SK-N-SH (cell line): ENCODE measurements around the gene CNOT1. TPM values are rescaled to one million over a fixed set of nuclear protein-coding genes. Genes with fewer than 3 reads are reported as not detected.

ENCODE experiments used
- CTCF ChIA-PET: fragments of 300-600, 350-600 bp; formaldehyde crosslinking; extraction: SDS; loops from one replicate; lab custom pipeline; 2021; lab: Yijun Ruan, JAX
- POLR2A ChIA-PET: fragments of 350-600 bp; sonication (Branson Sonifier 250); formaldehyde crosslinking; extraction: SDS; loops from one replicate; lab custom pipeline; 2020; ENCODE audit warnings: antibody characterized with exemption, inconsistent platforms; lab: Yijun Ruan, JAX
- DNase-seq: peaks from one replicate; pipeline ENCODE4 v3.0.0; 2012
- H2AFZ ChIP-seq: fragments of 200-600 bp; sonication (generic); 2 replicates; pipeline ENCODE4 v1.8.1; 2016; ENCODE audit warnings: antibody characterized with exemption, mild to moderate bottlenecking, low read depth
- H3F3A ChIP-seq: fragments of 200-600 bp; sonication (generic); replicated peaks from 2 replicates; pipeline ENCODE3; 2016; ENCODE audit warnings: antibody characterized with exemption, mild to moderate bottlenecking; ENCODE audit not compliant: insufficient read depth
- H3K27ac ChIP-seq, 2 experiments: fragments of 200-500 bp in 1 of 2; fragments of 200-600 bp in 1 of 2; sonication (Bioruptor generic) in 1 of 2; sonication (generic), shearing (Covaris generic) in 1 of 2; 2 replicates each; pipeline versions ENCODE4 v1.5.1 to v1.6.1; 2014 to 2016; ENCODE audit warnings: low read depth in 2 of 2, inconsistent platforms in 1 of 2, low read length in 1 of 2, mild to moderate bottlenecking in 1 of 2, mixed read lengths in 1 of 2
- H3K27me3 ChIP-seq: fragments of 200-600 bp; sonication (generic), shearing (Covaris generic); 2 replicates; pipeline ENCODE4 v1.6.1; 2016; ENCODE audit warnings: mixed run types; ENCODE audit not compliant: insufficient read depth
- H3K36me3 ChIP-seq, 2 experiments: fragments of 200-500 bp in 1 of 2; fragments of 200-600 bp in 1 of 2; sonication (Bioruptor generic) in 1 of 2; sonication (generic) in 1 of 2; replicated peaks in 1 of 2; 2 replicates each; pipeline versions ENCODE3 to v1.5.1; 2014 to 2016; ENCODE audit warnings: low read length in 1 of 2, mild to moderate bottlenecking in 1 of 2; ENCODE audit not compliant: insufficient read depth in 2 of 2, control insufficient read depth in 1 of 2
- H3K4me1 ChIP-seq, 2 experiments: fragments of 200-500 bp in 1 of 2; fragments of 200-600 bp in 1 of 2; sonication (Bioruptor generic) in 1 of 2; sonication (generic), shearing (Covaris generic) in 1 of 2; 2 replicates each; pipeline versions ENCODE4 v1.5.1 to v1.6.1; 2014 to 2016; ENCODE audit warnings: low read depth in 1 of 2, low read length in 1 of 2, mixed run types in 1 of 2; ENCODE audit not compliant: insufficient read depth in 2 of 2, control insufficient read depth in 1 of 2
- H3K4me2 ChIP-seq: fragments of 200-600 bp; sonication (generic), shearing (Covaris generic); 2 replicates; pipeline ENCODE4 v1.6.1; 2017; ENCODE audit warnings: mixed run types
- H3K4me3 ChIP-seq, 2 experiments: fragments of 200-500 bp in 1 of 2; fragments of 200-600 bp in 1 of 2; sonication (Bioruptor generic) in 1 of 2; sonication (generic), shearing (Covaris generic) in 1 of 2; 2 replicates each; pipeline versions ENCODE4 v1.5.1 to v1.8.1; 2014 to 2016; ENCODE audit warnings: low read depth in 2 of 2, inconsistent platforms in 1 of 2, low read length in 1 of 2, mild to moderate bottlenecking in 1 of 2, mixed read lengths in 1 of 2, moderate library complexity in 1 of 2
- H3K79me2 ChIP-seq: fragments of 200-600 bp; sonication (generic); 2 replicates; pipeline ENCODE4 v1.8.1; 2017; ENCODE audit warnings: mild to moderate bottlenecking; ENCODE audit not compliant: insufficient read depth
- H3K9ac ChIP-seq: fragments of 200-600 bp; sonication (generic); 2 replicates; pipeline ENCODE4 v1.6.1; 2017; ENCODE audit warnings: mixed run types
- H3K9me2 ChIP-seq: fragments of 200-600 bp; sonication (generic); 2 replicates; pipeline ENCODE4 v1.6.1; 2017; ENCODE audit warnings: mixed run types
- H3K9me3 ChIP-seq: fragments of 200-600 bp; sonication (generic); 2 replicates; pipeline ENCODE4 v1.6.1; 2017; ENCODE audit warnings: mixed run types, mild to moderate bottlenecking, moderate library complexity
- H4K20me1 ChIP-seq: fragments of 200-600 bp; sonication (generic); 2 replicates; pipeline ENCODE4 v1.6.1; 2017; ENCODE audit warnings: mild to moderate bottlenecking, mixed run types; ENCODE audit not compliant: insufficient read depth
- EZH2phosphoT487 ChIP-seq: fragments of 200-600 bp; sonication (generic); IDR thresholded peaks from 2 replicates; pipeline ENCODE4 v1.6.1; 2017; ENCODE audit warnings: low read depth, mixed run types, mild to moderate bottlenecking, antibody characterized with exemption, moderate library complexity, borderline replicate concordance
- FOSL2 ChIP-seq: IDR thresholded peaks from 2 replicates; pipeline ENCODE4 v1.4.0; 2012; ENCODE audit warnings: low read depth, mild to moderate bottlenecking, moderate library complexity, borderline replicate concordance
- FOXJ3 ChIP-seq: sonication (generic); formaldehyde crosslinking; IDR thresholded peaks from 2 replicates; pipeline ENCODE4 v1.5.1; 2020; ENCODE audit warnings: mild to moderate bottlenecking, missing genetic modification reagents
- FOXM1 ChIP-seq: IDR thresholded peaks from 2 replicates; pipeline ENCODE4 v1.4.0; 2012; ENCODE audit warnings: low read depth, mild to moderate bottlenecking
- GABPA ChIP-seq: IDR thresholded peaks from 2 replicates; pipeline ENCODE4 v1.4.0; 2012; ENCODE audit warnings: low read depth, mild to moderate bottlenecking
- JUND ChIP-seq: IDR thresholded peaks from 2 replicates; pipeline ENCODE4 v1.4.0; 2012
- MXI1 ChIP-seq: IDR thresholded peaks from 2 replicates; pipeline ENCODE4 v1.6.1; 2012; ENCODE audit warnings: mild to moderate bottlenecking, low read depth, low read length, improper control_type of control experiment
- NRF1 ChIP-seq: IDR thresholded peaks from 2 replicates; pipeline ENCODE4 v1.6.1; 2012; ENCODE audit warnings: low read depth, mild to moderate bottlenecking, low read length
- POLR2AphosphoS5 ChIP-seq: IDR thresholded peaks from 2 replicates; pipeline ENCODE4 v1.6.1; 2012; ENCODE audit warnings: low read depth, low read length
- RAD21 ChIP-seq: IDR thresholded peaks from 2 replicates; pipeline ENCODE4 v1.6.1; 2012; ENCODE audit warnings: mild to moderate bottlenecking, low read length
- RCOR1 ChIP-seq: fragments of 150-350 bp; IDR thresholded peaks from 2 replicates; pipeline ENCODE4 v1.6.1; 2017; ENCODE audit warnings: antibody characterized with exemption, low read length
- REST ChIP-seq: IDR thresholded peaks from 2 replicates; pipeline ENCODE4 v1.6.1; 2012; ENCODE audit warnings: mild to moderate bottlenecking, low read depth, low read length, moderate library complexity
- RFX5 ChIP-seq: IDR thresholded peaks from 2 replicates; pipeline ENCODE4 v1.6.1; 2012; ENCODE audit warnings: mild to moderate bottlenecking, improper control_type of control experiment, low read length
- RXRA ChIP-seq: IDR thresholded peaks from 2 replicates; pipeline ENCODE4 v1.4.0; 2012; ENCODE audit warnings: low read depth, mild to moderate bottlenecking, borderline replicate concordance
- SIN3A ChIP-seq: IDR thresholded peaks from 2 replicates; pipeline ENCODE4 v1.6.1; 2012; ENCODE audit warnings: low read depth, mild to moderate bottlenecking, low read length, moderate library complexity, borderline replicate concordance
- TCF12 ChIP-seq: IDR thresholded peaks from 2 replicates; pipeline ENCODE4 v1.4.0; 2012
- YY1 ChIP-seq: IDR thresholded peaks from 2 replicates; pipeline ENCODE4 v1.4.0; 2012; ENCODE audit warnings: low read depth, mild to moderate bottlenecking
- WGBS: methylation state at CpG from one replicate; pipeline ENCODE4 v1.1.6; 2017; ENCODE audit warnings: low lambda C conversion rate; 5-methylcytosine and 5-hydroxymethylcytosine counted together
- polyA plus RNA-seq, 3 experiments: library from polyadenylated mRNA; depleted of rRNA; stranded (reverse); fragments of >200 nt; gene quantifications; 2 replicates each; pipeline ENCODE4 v1.2.3, GENCODE V29; 2012
- TF ChIP-seq, protein P1 (sequence below): IDR thresholded peaks from 2 replicates; pipeline ENCODE4; 2012
- TF ChIP-seq, protein P2 (sequence below): IDR thresholded peaks from 2 replicates; pipeline ENCODE4 v1.4.0; 2012; ENCODE audit warnings: low read depth, borderline replicate concordance
- TF ChIP-seq, protein P3 (sequence below): IDR thresholded peaks from 2 replicates; pipeline ENCODE4 v1.4.0; 2012; ENCODE audit warnings: low read depth
- TF ChIP-seq, protein P4 (sequence below): fragments of 150-350 bp; IDR thresholded peaks from 2 replicates; pipeline ENCODE4 v1.6.1; 2017; ENCODE audit warnings: antibody characterized with exemption, low read length, low read depth, borderline replicate concordance

CNOT1 gene
- polyA plus RNA-seq, 1 of the 3 experiments (the other 2 are of a cell fraction) = 77.8 TPM

GRCh38 chr16:58499092-58499511, 130.5 kb downstream of the CNOT1 start:
- POLR2A ChIA-PET = interaction anchor here (0.9 to 1.6 kb wide), 3 partner anchors 10 to 130 kb away, joined by 3 to 8 read pairs (median 5); no protein-coding TSS in a partner anchor
- Histone ChIP-seq H3F3A (peaks cover 10% of the 10 kb centered on the region), H3K9me3 (no peaks in the 10 kb centered on the region), H3K9me2 (no peaks in the 10 kb centered on the region)
- WGBS = 79% methylated on average over 9 of the region's 10 CpGs
- TF ChIP-seq FOSL2 = no peak
- TF ChIP-seq RFX5 = no peak
- TF ChIP-seq, protein P1, sequence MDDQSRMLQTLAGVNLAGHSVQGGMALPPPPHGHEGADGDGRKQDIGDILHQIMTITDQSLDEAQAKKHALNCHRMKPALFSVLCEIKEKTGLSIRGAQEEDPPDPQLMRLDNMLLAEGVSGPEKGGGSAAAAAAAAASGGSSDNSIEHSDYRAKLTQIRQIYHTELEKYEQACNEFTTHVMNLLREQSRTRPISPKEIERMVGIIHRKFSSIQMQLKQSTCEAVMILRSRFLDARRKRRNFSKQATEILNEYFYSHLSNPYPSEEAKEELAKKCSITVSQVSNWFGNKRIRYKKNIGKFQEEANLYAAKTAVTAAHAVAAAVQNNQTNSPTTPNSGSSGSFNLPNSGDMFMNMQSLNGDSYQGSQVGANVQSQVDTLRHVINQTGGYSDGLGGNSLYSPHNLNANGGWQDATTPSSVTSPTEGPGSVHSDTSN = no peak
- TF ChIP-seq, protein P2, sequence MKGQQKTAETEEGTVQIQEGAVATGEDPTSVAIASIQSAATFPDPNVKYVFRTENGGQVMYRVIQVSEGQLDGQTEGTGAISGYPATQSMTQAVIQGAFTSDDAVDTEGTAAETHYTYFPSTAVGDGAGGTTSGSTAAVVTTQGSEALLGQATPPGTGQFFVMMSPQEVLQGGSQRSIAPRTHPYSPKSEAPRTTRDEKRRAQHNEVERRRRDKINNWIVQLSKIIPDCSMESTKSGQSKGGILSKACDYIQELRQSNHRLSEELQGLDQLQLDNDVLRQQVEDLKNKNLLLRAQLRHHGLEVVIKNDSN = no peak
- TF ChIP-seq MXI1 = no peak
- TF ChIP-seq RCOR1 = no peak
- TF ChIP-seq EZH2phosphoT487 = no peak
- TF ChIP-seq NRF1 = no peak
- no peak for TF ChIP-seq POLR2AphosphoS5
- TF ChIP-seq SIN3A = no peak
- TF ChIP-seq, all 33 proteins: peak for 0
- Histone ChIP-seq H3K4me1 (peaks cover 10 to 47% of the 10 kb centered on the region in 2 experiments; a peak in 3 of 4 replicates), H3K9ac (no peak overlapping the region), H3K36me3 (peaks cover 0 to 4% of the 10 kb centered on the region in 2 experiments), H3K79me2 (peaks cover 8% of the 10 kb centered on the region; the same call in 1 of the 2 replicates), H3K27me3 (no peaks in the 10 kb centered on the region), H3K4me3 (peak overlapping the region in 1 of 2 experiments; percentile 76; a peak in 1 of 4 replicates), H4K20me1 (no peaks in the 10 kb centered on the region), H3K4me2 (peak overlapping the region; percentile 98), H2AFZ (no peak overlapping the region; the same call in 1 of the 2 replicates), H3K27ac (peak overlapping the region in 1 of 2 experiments; percentile 83; a peak in 2 of 4 replicates)
- no peak for DNase-seq
- CTCF ChIA-PET = interaction anchor here (1.0 to 3.7 kb wide), 6 partner anchors 11 to 162 kb away, joined by 3 to 32 read pairs (median 10); no protein-coding TSS in a partner anchor

DNA sequence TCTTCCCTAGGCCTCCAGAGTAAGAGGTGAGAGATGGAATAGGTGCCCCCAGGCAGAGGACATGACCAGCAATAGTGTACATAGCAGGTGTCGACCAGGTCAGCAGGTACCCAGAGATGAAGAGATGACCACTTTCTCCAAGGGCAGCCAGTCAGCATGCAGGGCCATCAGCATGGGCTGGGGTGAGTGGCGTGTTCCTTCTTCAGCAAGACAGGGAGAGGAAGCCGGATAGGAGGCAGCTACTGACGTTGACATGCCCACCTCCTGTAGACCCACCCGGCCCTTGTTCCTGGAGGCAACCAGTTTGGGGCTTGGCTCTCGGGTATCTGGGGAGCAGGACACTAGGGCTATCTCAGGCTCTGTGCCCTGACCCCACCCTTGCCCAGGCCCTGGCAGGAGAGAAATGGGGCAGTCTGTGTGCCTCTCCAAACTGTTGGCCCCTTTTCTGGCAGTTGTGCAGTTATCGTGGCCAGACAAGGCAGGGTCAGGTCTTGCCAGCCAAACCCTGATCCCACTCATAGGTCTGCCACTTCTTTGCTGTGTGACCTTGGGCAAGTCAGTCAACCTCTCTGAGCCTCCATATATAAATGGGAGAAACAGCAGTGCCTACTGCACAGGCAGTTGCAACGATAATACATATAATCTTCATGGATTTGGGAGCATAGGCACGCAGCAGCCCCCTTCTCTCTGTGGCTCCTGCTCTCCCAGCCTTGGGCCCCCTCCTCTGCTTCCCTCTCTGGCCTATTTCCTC, 131.1 kb downstream of the CNOT1 start:
- H3K4me1 ChIP-seq = peaks cover 10 to 49% of the 10 kb centered on the region in 2 experiments; a peak in 3 of 4 replicates
- no peak overlapping the region for H2AFZ ChIP-seq
- H3K36me3 ChIP-seq = no peaks in the 10 kb centered on the region
- ChIA-PET CTCF (interaction anchor here (2.0 to 13.4 kb wide), 4 partner anchors 10 to 163 kb away, joined by 6 to 542 read pairs (median 21); no protein-coding TSS in a partner anchor), POLR2A (no interaction called here)
- H3K4me3 ChIP-seq = no peak overlapping the region
- H3F3A ChIP-seq = peaks cover 10% of the 10 kb centered on the region
- 76% methylated on average over 6 of the region's 9 CpGs for WGBS
- no peaks in the 10 kb centered on the region for H3K27me3 ChIP-seq
- no peak overlapping the region for H3K9ac ChIP-seq
- no peak for DNase-seq
- no peaks in the 10 kb centered on the region for H3K9me2 ChIP-seq
- H3K27ac ChIP-seq = no peak overlapping the region; a peak in 1 of 4 replicates
- no peaks in the 10 kb centered on the region for H4K20me1 ChIP-seq
- peaks cover 8% of the 10 kb centered on the region; the same call in 1 of the 2 replicates for H3K79me2 ChIP-seq
- H3K4me2 ChIP-seq = no peak overlapping the region
- H3K9me3 ChIP-seq = no peaks in the 10 kb centered on the region
- no peak for TF ChIP-seq GABPA
- TF ChIP-seq, protein P3, sequence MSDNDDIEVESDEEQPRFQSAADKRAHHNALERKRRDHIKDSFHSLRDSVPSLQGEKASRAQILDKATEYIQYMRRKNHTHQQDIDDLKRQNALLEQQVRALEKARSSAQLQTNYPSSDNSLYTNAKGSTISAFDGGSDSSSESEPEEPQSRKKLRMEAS = no peak
- no peak for TF ChIP-seq MXI1
- no peak for TF ChIP-seq RAD21
- no peak for TF ChIP-seq EZH2phosphoT487
- TF ChIP-seq TCF12 = no peak
- no peak for TF ChIP-seq YY1
- TF ChIP-seq FOXJ3 (CRISPR knock-in tag) = no peak
- TF ChIP-seq RXRA = no peak
- TF ChIP-seq REST = no peak
- TF ChIP-seq JUND = no peak
- TF ChIP-seq FOXM1 = no peak
- TF ChIP-seq, protein P4, sequence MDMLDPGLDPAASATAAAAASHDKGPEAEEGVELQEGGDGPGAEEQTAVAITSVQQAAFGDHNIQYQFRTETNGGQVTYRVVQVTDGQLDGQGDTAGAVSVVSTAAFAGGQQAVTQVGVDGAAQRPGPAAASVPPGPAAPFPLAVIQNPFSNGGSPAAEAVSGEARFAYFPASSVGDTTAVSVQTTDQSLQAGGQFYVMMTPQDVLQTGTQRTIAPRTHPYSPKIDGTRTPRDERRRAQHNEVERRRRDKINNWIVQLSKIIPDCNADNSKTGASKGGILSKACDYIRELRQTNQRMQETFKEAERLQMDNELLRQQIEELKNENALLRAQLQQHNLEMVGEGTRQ = no peak
